Epithelial cell of prostate (primary cell): ENCODE results near the gene THAP3.
"Not testable (repeated sequence)": the region's sequence is repeated elsewhere in the genome, so short reads cannot be mapped to it uniquely, and the experiment has no call there.

Experiments used
- DNase-seq: peaks from one replicate; pipeline ENCODE4 v3.0.0-alpha.2; 2011; ENCODE audit warnings: low read depth, low spot score
- H3K27ac ChIP-seq: fragments of 450-650 bp; 2 replicates; pipeline ENCODE4 v1.5.1; 2017; ENCODE audit warnings: mild to moderate bottlenecking

THAP3 gene

DNA sequence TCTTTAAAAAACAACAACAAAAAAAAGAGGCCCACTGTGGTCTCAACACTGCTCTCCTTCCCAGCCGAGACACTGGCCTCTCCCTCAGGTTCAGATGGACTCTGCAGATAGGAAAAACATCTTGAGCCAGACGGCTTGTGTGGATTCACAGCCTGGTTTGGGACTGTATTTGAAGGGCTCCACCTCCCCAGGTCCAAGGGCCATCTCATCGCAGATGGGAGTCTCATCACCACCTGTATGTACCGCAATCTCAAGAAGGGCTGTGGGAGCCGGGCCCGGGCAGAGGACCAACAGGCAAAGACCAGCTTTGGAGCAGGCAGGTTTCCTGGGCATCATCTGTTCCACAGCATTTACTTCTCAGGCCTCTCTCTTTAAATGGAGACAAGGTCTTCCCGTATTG is 34.6 kb upstream of the THAP3 start:
- H3K27ac ChIP-seq = peak overlapping the region; percentile 53
- DNase-seq = no peak

DNA sequence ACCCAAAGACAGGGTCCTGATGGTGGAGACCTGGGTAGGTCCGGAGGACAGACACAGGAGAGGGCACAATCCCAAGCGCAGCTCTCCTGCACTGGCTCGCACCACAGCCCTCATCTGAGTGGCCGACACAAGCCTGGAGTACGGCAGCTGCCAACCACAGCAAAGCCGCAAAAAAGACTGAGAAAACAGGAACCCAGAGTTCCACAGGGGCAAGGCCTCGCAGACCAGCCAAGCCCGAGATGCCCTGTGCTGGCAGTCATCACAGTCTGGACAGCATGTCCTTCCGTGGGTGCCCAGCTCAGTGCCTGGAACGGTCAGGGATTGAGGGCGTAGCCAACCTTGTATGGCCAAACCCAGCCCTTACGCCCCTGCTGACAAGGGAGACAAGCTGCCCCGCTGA is 33.4 kb upstream of the THAP3 start:
- H3K27ac ChIP-seq = no peak overlapping the region
- no peak for DNase-seq

DNA sequence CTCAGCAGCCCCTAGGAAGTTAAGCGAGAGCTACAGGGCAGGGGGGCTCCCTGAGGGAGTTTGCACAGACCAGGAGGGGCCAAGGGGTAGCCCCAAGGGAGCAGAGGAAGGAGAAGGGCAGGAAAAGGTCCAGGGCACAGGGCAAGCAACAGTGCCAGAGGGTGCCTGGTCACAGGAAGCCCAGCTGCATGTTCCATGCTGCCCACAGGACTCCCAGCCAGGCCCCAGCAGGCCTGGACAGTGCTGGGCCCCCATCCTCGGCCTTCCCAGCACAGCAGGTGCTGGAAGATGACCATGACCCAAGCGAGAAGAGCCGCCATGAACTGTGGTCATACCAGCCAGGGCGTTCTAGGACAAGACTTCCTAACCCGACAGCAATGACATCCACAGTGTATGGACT is 33.0 kb upstream of the THAP3 start:
- H3K27ac ChIP-seq = no peak overlapping the region
- DNase-seq = no peak

- no peak for DNase-seq
- no peak overlapping the region for H3K27ac ChIP-seq
These were observed 32.2 kb upstream of the THAP3 start for GRCh38 chr1:6592441-6592840.

DNA sequence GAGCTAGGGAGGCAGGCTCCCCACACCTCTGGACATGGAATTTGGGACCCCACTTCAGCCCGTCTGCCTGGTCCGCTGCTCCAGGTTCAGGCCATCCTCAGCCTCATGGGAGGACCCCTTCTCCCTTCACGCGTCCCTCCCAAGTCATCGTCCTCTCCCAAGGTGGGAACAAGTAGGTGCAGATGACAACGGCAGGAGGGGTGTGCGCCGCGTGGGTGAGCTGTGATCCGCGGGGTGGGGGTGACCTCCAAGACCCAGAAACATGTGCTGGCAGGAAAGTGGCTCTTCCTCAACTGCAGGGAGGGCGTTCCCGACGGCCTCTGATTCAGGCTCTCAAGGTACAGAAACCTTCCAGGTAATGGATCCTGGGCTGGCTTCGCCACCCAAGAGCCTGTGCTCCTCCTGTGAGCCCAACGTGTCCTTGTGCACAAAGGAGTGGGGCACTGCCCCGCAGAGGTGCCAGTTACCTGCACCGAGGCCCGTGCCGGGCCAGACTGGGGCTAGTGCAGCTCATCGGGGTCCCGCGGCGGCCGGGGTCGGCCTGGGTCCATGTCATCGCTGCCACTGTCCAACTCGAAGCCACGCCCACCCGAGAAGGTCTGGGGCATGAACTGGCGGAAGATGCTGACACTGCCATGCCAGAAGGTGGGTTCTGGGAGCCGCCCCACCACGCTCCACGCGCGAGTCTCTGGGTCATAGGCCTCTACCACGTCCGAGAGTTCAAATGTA is 31.6 kb upstream of the THAP3 start:
- H3K27ac ChIP-seq = no peak overlapping the region
- DNase-seq = no peak

GRCh38 chr1:6593810-6594209 is 30.9 kb upstream of the THAP3 start:
- no peak for DNase-seq
- H3K27ac ChIP-seq = no peak overlapping the region

DNA sequence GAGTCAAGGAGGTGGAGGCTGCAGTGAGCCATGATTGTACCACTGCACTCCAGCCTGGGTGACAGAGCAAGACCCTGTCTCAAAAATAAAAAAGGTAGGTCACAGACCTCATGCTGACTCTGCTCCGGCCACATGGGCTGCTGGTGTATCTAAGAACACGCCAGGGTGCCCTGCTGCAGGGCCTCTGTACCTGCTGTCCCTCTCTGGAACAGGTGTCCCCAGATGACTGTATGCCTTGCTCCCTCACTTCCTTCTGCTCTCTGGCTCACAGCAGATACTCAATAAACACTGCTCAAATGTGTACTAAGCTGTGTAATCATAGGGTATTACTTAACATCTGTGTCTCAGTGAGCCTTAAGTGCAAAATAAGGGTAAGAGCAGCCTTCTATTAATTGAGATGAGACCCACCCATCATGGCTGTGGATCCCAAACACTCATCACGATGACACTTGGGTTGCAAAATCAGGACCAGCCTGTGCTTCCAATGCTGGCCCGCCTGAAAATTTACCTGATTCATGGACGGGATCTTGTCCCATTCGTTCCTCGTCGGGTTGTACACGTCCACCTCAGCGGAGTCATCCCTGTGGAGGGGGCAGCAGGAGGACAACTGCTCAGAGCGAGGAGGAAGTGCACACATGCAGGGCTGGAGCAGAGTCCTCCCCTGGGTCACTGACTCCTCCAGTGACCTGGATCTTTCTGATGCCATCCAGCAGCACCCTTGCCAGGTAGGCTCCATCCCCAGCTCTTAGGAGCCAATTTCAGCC is 29.5 kb upstream of the THAP3 start:
- H3K27ac ChIP-seq = peak overlapping the region; percentile 24
- no peak for DNase-seq

- no peak overlapping the region for H3K27ac ChIP-seq
- no peak for DNase-seq
These were observed 28.3 kb upstream of the THAP3 start for GRCh38 chr1:6596351-6596750.

- H3K27ac ChIP-seq = no peak overlapping the region
- no peak for DNase-seq
These were observed 27.5 kb upstream of the THAP3 start for GRCh38 chr1:6596886-6597776.

DNA sequence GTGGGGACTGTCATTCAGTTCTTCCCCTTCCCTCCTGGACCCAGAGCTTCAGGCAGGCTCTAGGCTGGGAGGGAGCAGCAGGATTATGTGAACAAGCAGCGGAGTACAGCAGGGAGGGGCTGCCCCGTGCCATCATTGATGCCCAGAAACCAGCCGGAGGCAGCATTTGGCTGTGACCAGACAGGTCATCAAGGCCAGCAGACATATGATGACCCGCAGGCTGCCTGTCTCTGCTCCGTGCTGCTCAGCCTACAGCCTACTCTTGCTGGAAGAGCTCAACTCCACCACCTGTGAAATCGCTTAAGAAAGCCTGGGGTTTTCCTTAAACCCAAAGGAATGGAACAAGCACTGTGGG is 26.9 kb upstream of the THAP3 start:
- DNase-seq = no peak
- no peak overlapping the region for H3K27ac ChIP-seq

- H3K27ac ChIP-seq = peak overlapping the region; percentile 98
- no peak for DNase-seq
These were observed 25.3 kb upstream of the THAP3 start for GRCh38 chr1:6599141-6599975.

DNA sequence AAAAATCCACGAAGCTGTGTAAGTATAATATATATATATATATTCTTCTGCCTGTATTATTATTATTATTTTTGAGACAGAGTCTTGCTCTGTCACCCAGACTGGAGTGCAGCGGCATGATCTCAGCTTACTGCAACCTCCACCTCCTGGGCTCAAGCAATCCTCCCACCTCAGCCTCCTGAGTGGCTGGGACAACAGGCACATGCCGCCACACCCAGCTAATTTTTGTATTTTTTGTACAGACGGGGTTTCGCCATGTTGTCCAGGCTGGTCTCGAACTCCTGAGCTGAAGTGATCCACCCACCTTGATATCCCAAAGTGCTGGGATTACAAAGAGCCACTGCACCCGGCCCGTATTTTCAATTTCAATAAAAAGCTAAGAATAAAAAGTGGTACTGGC is 24.7 kb upstream of the THAP3 start:
- H3K27ac ChIP-seq = peak overlapping the region; percentile 98
- not testable (repeated sequence) for DNase-seq

DNA sequence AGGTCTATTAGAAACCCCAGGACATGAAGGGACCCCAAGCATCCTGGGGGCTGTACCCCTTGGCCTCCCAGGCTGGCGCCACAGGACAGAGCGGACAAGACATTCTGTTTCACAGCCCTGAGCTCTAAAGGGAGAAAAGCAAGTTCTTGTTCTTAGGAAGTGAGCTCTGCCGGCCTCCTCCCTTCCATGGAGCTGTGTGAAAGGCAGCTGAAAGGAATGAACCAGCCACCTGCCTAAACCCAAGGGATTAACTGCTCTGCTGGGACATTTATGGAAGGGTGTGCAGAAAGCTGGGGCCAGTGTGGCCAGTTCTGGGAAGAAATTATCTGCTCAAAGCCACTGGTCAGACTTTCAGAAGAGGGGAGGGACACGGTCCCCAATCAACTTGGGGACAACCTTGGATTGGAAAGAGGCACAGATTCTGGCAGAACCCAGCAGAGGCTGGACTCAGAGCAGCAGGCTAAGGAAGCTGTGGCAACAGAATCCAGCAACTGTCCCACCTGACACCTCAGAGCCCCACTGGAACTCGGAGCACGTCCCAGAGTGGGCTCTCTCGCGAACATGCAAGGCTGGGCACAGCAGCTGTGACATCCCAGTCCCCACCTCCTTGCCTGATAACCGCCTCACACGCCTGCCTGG is 24.1 kb upstream of the THAP3 start:
- peak overlapping the region; percentile 98 for H3K27ac ChIP-seq
- no peak for DNase-seq

- H3K27ac ChIP-seq = peak overlapping the region; percentile 98
- DNase-seq = peak; percentile 96
These were observed 23.4 kb upstream of the THAP3 start for GRCh38 chr1:6601049-6601922.

GRCh38 chr1:6601923-6602668 is 22.6 kb upstream of the THAP3 start:
- peak overlapping the region; percentile 98 for H3K27ac ChIP-seq
- no peak for DNase-seq

GRCh38 chr1:6602669-6603237 is 21.9 kb upstream of the THAP3 start, which contains the start of gene KLHL21:
TSS of gene KLHL21 (minus strand) at chr1:6602869. CDS start at chr1:6602817, 52 bp downstream.
- DNase-seq = no peak

DNA sequence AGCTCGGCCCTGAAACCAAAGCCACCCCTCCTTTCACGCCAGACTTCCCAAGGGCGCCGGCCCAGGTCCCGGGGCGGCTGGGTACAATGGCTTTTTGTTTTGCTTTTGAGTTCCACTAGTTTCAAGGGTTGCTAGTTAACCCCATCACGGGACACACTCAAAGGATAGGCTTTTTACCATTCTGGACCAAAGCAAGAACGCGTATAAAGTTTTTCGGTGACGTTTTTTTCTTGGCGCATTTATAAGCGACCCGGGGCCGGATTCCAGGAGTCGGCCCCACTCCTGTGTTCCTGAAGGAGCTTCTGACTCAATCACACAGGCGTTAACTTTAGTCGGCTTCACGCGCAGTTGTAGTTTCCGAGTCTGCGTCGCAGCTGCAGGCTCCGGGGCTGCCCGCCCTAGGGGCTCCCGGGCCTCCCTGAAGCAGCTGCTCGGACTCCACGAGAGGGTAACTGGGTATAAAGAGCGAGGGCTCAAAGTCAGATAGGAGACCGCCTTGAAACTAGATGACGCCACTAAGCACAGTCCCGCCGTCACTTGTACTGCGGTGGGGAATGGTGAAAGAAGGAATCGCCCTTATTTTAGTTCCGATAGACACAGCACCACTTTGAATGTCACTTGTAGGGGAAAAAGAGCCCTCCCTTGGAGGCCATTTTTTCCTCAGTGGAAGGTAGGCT is 21.3 kb upstream of the THAP3 start:
- DNase-seq = no peak
- H3K27ac ChIP-seq = peak overlapping the region; percentile 98

More at GRCh38 chr1:6602669-6603237, 21.9 kb upstream of the THAP3 start, which contains the start of gene KLHL21:
- H3K27ac ChIP-seq = peak within 1 kb of the TSS; percentile 98
